ENCODE results near the gene ZNF286A.
"Not testable (repeated sequence)": the region's sequence is repeated elsewhere in the genome, so short reads cannot be mapped to it uniquely, and the experiment has no call there.

Gene ZNF286A

GRCh38 chr17:15699413-15699924 is at the start of gene ZNF286A:
ZNF286A (plus strand) TSS chr17:15699752; CDS start chr17:15700330, 578 bp downstream.
- peak; percentile 82 for DNase-seq (ENCODE audit: low read depth)

GRCh38 chr17:15649861-15650421 is 49.6 kb upstream of the ZNF286A start:
- DNase-seq (ENCODE audit: low read depth), result no peak

- no peak for DNase-seq (ENCODE audit: low read depth)
These were observed 48.6 kb upstream of the ZNF286A start for GRCh38 chr17:15650741-15651582.

- no peak for DNase-seq (ENCODE audit: low read depth)
These were observed 47.9 kb upstream of the ZNF286A start for GRCh38 chr17:15651583-15652110.

GRCh38 chr17:15652960-15653359 is 46.6 kb upstream of the ZNF286A start:
- no peak for DNase-seq (ENCODE audit: low read depth)

- DNase-seq (ENCODE audit: low read depth), result not testable (repeated sequence)
These were observed 45.2 kb upstream of the ZNF286A start for GRCh38 chr17:15654401-15654800.

GRCh38 chr17:15654886-15655561 is 44.5 kb upstream of the ZNF286A start:
- DNase-seq (ENCODE audit: low read depth), result no peak

GRCh38 chr17:15657868-15658267 is 41.7 kb upstream of the ZNF286A start:
- DNase-seq (ENCODE audit: low read depth), result no peak

- no peak for DNase-seq (ENCODE audit: low read depth)
These were observed 41.3 kb upstream of the ZNF286A start for GRCh38 chr17:15658296-15658695.

- no peak for DNase-seq (ENCODE audit: low read depth)
These were observed 40.3 kb upstream of the ZNF286A start for GRCh38 chr17:15659236-15659635.

- no peak for DNase-seq (ENCODE audit: low read depth)
These were observed 39.9 kb upstream of the ZNF286A start for GRCh38 chr17:15659663-15660062.

GRCh38 chr17:15660077-15660476 is 39.5 kb upstream of the ZNF286A start:
- DNase-seq (ENCODE audit: low read depth), result no peak

GRCh38 chr17:15662681-15663080 is 36.9 kb upstream of the ZNF286A start:
- no peak for DNase-seq (ENCODE audit: low read depth)

GRCh38 chr17:15663176-15663575 is 36.4 kb upstream of the ZNF286A start:
- DNase-seq (ENCODE audit: low read depth), result no peak

- no peak for DNase-seq (ENCODE audit: low read depth)
These were observed 35.9 kb upstream of the ZNF286A start for GRCh38 chr17:15663691-15664090.

GRCh38 chr17:15669526-15669925 is 30.0 kb upstream of the ZNF286A start:
- not testable (repeated sequence) for DNase-seq (ENCODE audit: low read depth)

GRCh38 chr17:15674640-15675039 is 24.9 kb upstream of the ZNF286A start:
- not testable (repeated sequence) for DNase-seq (ENCODE audit: low read depth)

- DNase-seq (ENCODE audit: low read depth), result not testable (repeated sequence)
These were observed 23.6 kb upstream of the ZNF286A start for GRCh38 chr17:15675991-15676390.

- DNase-seq (ENCODE audit: low read depth), result not testable (repeated sequence)
These were observed 16.4 kb upstream of the ZNF286A start for GRCh38 chr17:15683135-15683534.

- peak; percentile 59 for DNase-seq (ENCODE audit: low read depth)
These were observed 15.6 kb upstream of the ZNF286A start, which contains the start of gene TRIM16 for GRCh38 chr17:15683824-15684478. TRIM16 (minus strand) TSS chr17:15684311; CDS start chr17:15651609, 32,702 bp downstream.

- DNase-seq (ENCODE audit: low read depth), result not testable (repeated sequence)
These were observed 12.1 kb upstream of the ZNF286A start for GRCh38 chr17:15687494-15687893.

GRCh38 chr17:15698967-15699366 is 585 bp upstream of the ZNF286A start:
- not testable (repeated sequence) for DNase-seq (ENCODE audit: low read depth)

Data from stimulated activated CD8-positive, alpha-beta memory T cell treated with anti-CD3 and anti-CD28 coated beads, Interleukin-15, amount 100 ng/mL, for 24 hours (primary cell).